ENCODE data around the gene TTLL7.
"Not testable (repeated sequence)": the region's sequence is repeated elsewhere in the genome, so short reads cannot be mapped to it uniquely, and the experiment has no call there.

Gene TTLL7

GRCh38 chr1:83917959-83918358 lies 81.0 kb downstream of the TTLL7 start:
- Histone ChIP-seq H3K79me1 (ENCODE audit: low read length) (no peaks in the 10 kb centered on the region), H3K4me1 (ENCODE audit: control insufficient read depth in 1 of 2, insufficient read depth in 2 of 2, low read length in 2 of 2) (no peaks in the 10 kb centered on the region), H4K12ac (ENCODE audit: low read depth, low read length) (no peak overlapping the region), H3K27ac (ENCODE audit: low read depth, low read length) (no peak overlapping the region), H2BK12ac (ENCODE audit: low read length) (no peak overlapping the region), H3K4ac (ENCODE audit: low read depth, low read length) (no peak overlapping the region), H2AK5ac (ENCODE audit: low read length) (no peak overlapping the region), H3K4me2 (ENCODE audit: low read length) (no peak overlapping the region), H3K36me3 (ENCODE audit: control insufficient read depth in 1 of 2, insufficient read depth in 2 of 2, low read length in 2 of 2) (no peaks in the 10 kb centered on the region), H3K79me2 (ENCODE audit: control insufficient read depth, insufficient read depth, low read length, poor library complexity) (no peaks in the 10 kb centered on the region), H3K18ac (ENCODE audit: low read length) (no peak overlapping the region), H3K27me3 (ENCODE audit: insufficient read depth, low read length) (no peaks in the 10 kb centered on the region), H2BK120ac (ENCODE audit: insufficient read depth, low read length, poor library complexity) (no peak overlapping the region), H3K4me3 (ENCODE audit: low read depth, low read length) (no peak overlapping the region), H3K23ac (ENCODE audit: low read length) (no peak overlapping the region), H2BK5ac (ENCODE audit: low read depth, low read length, poor library complexity) (no peak overlapping the region), H3K9ac (ENCODE audit: low read length) (no peak overlapping the region), H3K9me3 (ENCODE audit: insufficient read depth, low read depth, low read length) (no peaks in the 10 kb centered on the region), H4K91ac (ENCODE audit: low read depth, low read length) (no peak overlapping the region), H2AFZ (ENCODE audit: insufficient read depth, low read length, poor library complexity) (no peak overlapping the region), H3K14ac (ENCODE audit: low read length) (no peak overlapping the region), H4K8ac (ENCODE audit: low read depth, low read length) (no peak overlapping the region)
- DNase-seq: no peak
- no CpG with 5 or more reads among the region's 1 CpG for WGBS (ENCODE audit: extremely low coverage, insufficient coverage, insufficient read length)

- no CpG with 5 or more reads among the region's 1 CpG for WGBS (ENCODE audit: extremely low coverage, insufficient coverage, insufficient read length)
Measured at GRCh38 chr1:83916094-83916493, 82.8 kb downstream of the TTLL7 start.

DNA sequence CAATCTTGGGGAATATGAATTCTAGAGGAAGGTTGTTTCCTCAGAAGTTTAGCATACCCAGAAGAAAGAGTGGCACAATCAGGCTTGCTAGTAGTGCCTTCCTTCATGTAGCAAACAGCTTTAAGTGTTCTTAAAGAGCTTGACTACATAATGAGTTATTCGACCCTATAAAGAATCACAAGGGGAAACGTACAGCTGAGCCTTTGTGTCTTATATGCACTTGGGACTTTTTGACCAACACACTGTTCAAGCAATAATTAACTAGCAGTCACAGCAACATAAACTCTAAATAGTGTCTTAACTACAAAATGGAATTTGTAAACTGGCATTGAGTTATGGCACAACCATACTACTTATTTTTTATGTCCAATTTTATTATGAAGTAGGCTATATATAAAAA lies 86.1 kb downstream of the TTLL7 start:
- Histone ChIP-seq H3K27ac (ENCODE audit: low read depth, low read length) (no peak overlapping the region), H3K79me1 (ENCODE audit: low read length) (no peaks in the 10 kb centered on the region), H3K9ac (ENCODE audit: low read length) (no peak overlapping the region), H4K8ac (ENCODE audit: low read depth, low read length) (no peak overlapping the region), H2BK120ac (ENCODE audit: insufficient read depth, low read length, poor library complexity) (no peak overlapping the region), H2BK5ac (ENCODE audit: low read depth, low read length, poor library complexity) (no peak overlapping the region), H3K79me2 (ENCODE audit: control insufficient read depth, insufficient read depth, low read length, poor library complexity) (no peaks in the 10 kb centered on the region), H2AK5ac (ENCODE audit: low read length) (no peak overlapping the region), H2BK12ac (ENCODE audit: low read length) (no peak overlapping the region), H3K36me3 (ENCODE audit: control insufficient read depth in 1 of 2, insufficient read depth in 2 of 2, low read length in 2 of 2) (no peaks in the 10 kb centered on the region), H3K14ac (ENCODE audit: low read length) (no peak overlapping the region), H3K27me3 (ENCODE audit: insufficient read depth, low read length) (no peaks in the 10 kb centered on the region), H3K4me3 (ENCODE audit: low read depth, low read length) (no peak overlapping the region), H3K4me2 (ENCODE audit: low read length) (no peak overlapping the region), H3K18ac (ENCODE audit: low read length) (no peak overlapping the region), H3K9me3 (ENCODE audit: insufficient read depth, low read depth, low read length) (no peaks in the 10 kb centered on the region), H4K91ac (ENCODE audit: low read depth, low read length) (no peak overlapping the region), H4K12ac (ENCODE audit: low read depth, low read length) (no peak overlapping the region), H2AFZ (ENCODE audit: insufficient read depth, low read length, poor library complexity) (no peak overlapping the region), H3K23ac (ENCODE audit: low read length) (no peak overlapping the region), H3K4me1 (ENCODE audit: control insufficient read depth in 1 of 2, insufficient read depth in 2 of 2, low read length in 2 of 2) (no peaks in the 10 kb centered on the region), H3K4ac (ENCODE audit: low read depth, low read length) (no peak overlapping the region)
- DNase-seq: no peak
- WGBS (ENCODE audit: extremely low coverage, insufficient coverage, insufficient read length): no CpG with 5 or more reads among the region's 2 CpGs

More at GRCh38 chr1:83916094-83916493, 82.8 kb downstream of the TTLL7 start:
- H2BK5ac ChIP-seq (ENCODE audit: low read depth, low read length, poor library complexity); H3K9me3 ChIP-seq (ENCODE audit: insufficient read depth, low read depth, low read length); H3K4me3 ChIP-seq (ENCODE audit: low read depth, low read length); H3K4me1 ChIP-seq (ENCODE audit: control insufficient read depth in 1 of 2, insufficient read depth in 2 of 2, low read length in 2 of 2); H2AFZ ChIP-seq (ENCODE audit: insufficient read depth, low read length, poor library complexity); H3K14ac ChIP-seq (ENCODE audit: low read length); H3K79me1 ChIP-seq (ENCODE audit: low read length); H2AK5ac ChIP-seq (ENCODE audit: low read length); DNase-seq; H3K4me2 ChIP-seq (ENCODE audit: low read length); H3K36me3 ChIP-seq (ENCODE audit: control insufficient read depth in 1 of 2, insufficient read depth in 2 of 2, low read length in 2 of 2); H4K8ac ChIP-seq (ENCODE audit: low read depth, low read length); H3K23ac ChIP-seq (ENCODE audit: low read length); H2BK12ac ChIP-seq (ENCODE audit: low read length); H4K12ac ChIP-seq (ENCODE audit: low read depth, low read length); H2BK120ac ChIP-seq (ENCODE audit: insufficient read depth, low read length, poor library complexity); H3K4ac ChIP-seq (ENCODE audit: low read depth, low read length); H3K79me2 ChIP-seq (ENCODE audit: control insufficient read depth, insufficient read depth, low read length, poor library complexity); H3K18ac ChIP-seq (ENCODE audit: low read length); H3K27me3 ChIP-seq (ENCODE audit: insufficient read depth, low read length); H3K9ac ChIP-seq (ENCODE audit: low read length); H3K27ac ChIP-seq (ENCODE audit: low read depth, low read length); H4K91ac ChIP-seq (ENCODE audit: low read depth, low read length): not testable (repeated sequence)

GRCh38 chr1:83910461-83910860 lies 88.5 kb downstream of the TTLL7 start:
- H3K27ac ChIP-seq (ENCODE audit: low read depth, low read length): no peak overlapping the region
- H2BK5ac ChIP-seq (ENCODE audit: low read depth, low read length, poor library complexity): no peak overlapping the region
- no peak overlapping the region for H4K91ac ChIP-seq (ENCODE audit: low read depth, low read length)
- H3K23ac ChIP-seq (ENCODE audit: low read length): no peak overlapping the region
- no peaks in the 10 kb centered on the region for H3K9me3 ChIP-seq (ENCODE audit: insufficient read depth, low read depth, low read length)
- H3K4me1 ChIP-seq (ENCODE audit: control insufficient read depth in 1 of 2, insufficient read depth in 2 of 2, low read length in 2 of 2): no peaks in the 10 kb centered on the region
- WGBS (ENCODE audit: extremely low coverage, insufficient coverage, insufficient read length): no CpG with 5 or more reads among the region's 3 CpGs
- H3K9ac ChIP-seq (ENCODE audit: low read length): no peak overlapping the region
- H4K8ac ChIP-seq (ENCODE audit: low read depth, low read length): no peak overlapping the region
- H2BK12ac ChIP-seq (ENCODE audit: low read length): no peak overlapping the region
- H3K14ac ChIP-seq (ENCODE audit: low read length): no peak overlapping the region
- no peaks in the 10 kb centered on the region for H3K36me3 ChIP-seq (ENCODE audit: control insufficient read depth in 1 of 2, insufficient read depth in 2 of 2, low read length in 2 of 2)
- H3K27me3 ChIP-seq (ENCODE audit: insufficient read depth, low read length): no peaks in the 10 kb centered on the region
- H3K79me2 ChIP-seq (ENCODE audit: control insufficient read depth, insufficient read depth, low read length, poor library complexity): no peaks in the 10 kb centered on the region
- H2AFZ ChIP-seq (ENCODE audit: insufficient read depth, low read length, poor library complexity): no peak overlapping the region
- H2AK5ac ChIP-seq (ENCODE audit: low read length): no peak overlapping the region
- no peak overlapping the region for H4K12ac ChIP-seq (ENCODE audit: low read depth, low read length)
- H3K18ac ChIP-seq (ENCODE audit: low read length): no peak overlapping the region
- H3K4me3 ChIP-seq (ENCODE audit: low read depth, low read length): no peak overlapping the region
- H3K79me1 ChIP-seq (ENCODE audit: low read length): no peaks in the 10 kb centered on the region
- no peak overlapping the region for H3K4ac ChIP-seq (ENCODE audit: low read depth, low read length)
- no peak for DNase-seq
- H2BK120ac ChIP-seq (ENCODE audit: insufficient read depth, low read length, poor library complexity): no peak overlapping the region
- H3K4me2 ChIP-seq (ENCODE audit: low read length): no peak overlapping the region
